ENCODE data around the gene NPTX2. TPM values are rescaled to one million over a fixed set of nuclear protein-coding genes. Genes with fewer than 3 reads are reported as not detected.
A peak's percentile ranks its signal among the peaks of the same experiment; 100 is the strongest.

The NPTX2 gene
- total and polyA plus RNA-seq, 11 donors, result 0.21 to 32.0 (median 4.5) TPM

DNA sequence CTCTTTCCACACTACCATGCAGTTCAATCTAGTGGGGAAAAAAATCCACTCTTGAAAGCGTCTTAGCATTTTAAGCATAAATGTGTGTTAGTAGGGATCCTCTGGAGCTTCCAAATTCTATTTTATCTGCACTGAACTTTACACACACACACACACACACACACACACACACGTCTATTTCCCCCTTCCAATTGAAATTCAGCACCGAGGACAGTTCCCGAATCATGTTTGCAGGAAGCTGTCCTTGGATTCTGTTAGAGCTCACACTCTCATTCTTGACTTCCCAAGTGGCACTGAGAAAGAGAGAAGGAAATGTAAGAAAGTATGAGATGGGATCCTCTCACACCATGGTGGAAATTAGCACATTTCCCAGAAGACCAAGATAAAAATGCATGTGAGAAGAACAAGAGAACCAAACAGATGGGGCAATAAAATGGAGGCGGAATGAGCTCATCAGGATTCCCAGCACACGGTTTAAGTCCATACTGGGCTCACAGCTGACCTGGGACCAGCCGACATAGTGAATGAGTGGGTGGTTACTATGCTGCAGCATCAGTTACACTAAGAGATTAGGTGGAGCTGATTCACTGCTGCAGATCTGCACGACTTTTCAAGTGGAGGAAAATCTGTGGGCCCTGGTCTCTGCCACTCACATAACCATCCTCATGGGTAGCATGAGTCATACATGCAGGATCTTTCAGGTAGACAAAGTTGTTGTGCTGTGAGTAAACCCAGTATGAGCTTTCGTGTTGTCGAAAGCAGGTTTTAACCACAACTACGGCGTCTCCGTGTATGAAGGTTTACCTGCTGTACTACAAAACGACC is 3.3 kb upstream of the NPTX2 start:
- Histone ChIP-seq H3K4me3 (no peak overlapping the region), H3K27me3 (peaks cover 13 to 55% (median 27%) of the 10 kb centered on the region in 9 donors), H3K27ac (no peak overlapping the region), H3K9me3 (peaks cover 0 to 7% (median 0%) of the 10 kb centered on the region in 12 donors), H3K4me1 (peaks cover 0 to 21% (median 3%) of the 10 kb centered on the region in 12 donors), H3K36me3 (no peaks in the 10 kb centered on the region)
- 55 to 57% (median 56%) methylated on average over 14 of the region's 14 CpGs for WGBS, 4 donors
- DNase-seq, result no peak
- intact Hi-C loops (cut with DNase I), result no loop called here
- TF ChIP-seq POLR2A (IDR thresholded peaks at IDR 0.05), result no peak
- TF ChIP-seq, protein P1, sequence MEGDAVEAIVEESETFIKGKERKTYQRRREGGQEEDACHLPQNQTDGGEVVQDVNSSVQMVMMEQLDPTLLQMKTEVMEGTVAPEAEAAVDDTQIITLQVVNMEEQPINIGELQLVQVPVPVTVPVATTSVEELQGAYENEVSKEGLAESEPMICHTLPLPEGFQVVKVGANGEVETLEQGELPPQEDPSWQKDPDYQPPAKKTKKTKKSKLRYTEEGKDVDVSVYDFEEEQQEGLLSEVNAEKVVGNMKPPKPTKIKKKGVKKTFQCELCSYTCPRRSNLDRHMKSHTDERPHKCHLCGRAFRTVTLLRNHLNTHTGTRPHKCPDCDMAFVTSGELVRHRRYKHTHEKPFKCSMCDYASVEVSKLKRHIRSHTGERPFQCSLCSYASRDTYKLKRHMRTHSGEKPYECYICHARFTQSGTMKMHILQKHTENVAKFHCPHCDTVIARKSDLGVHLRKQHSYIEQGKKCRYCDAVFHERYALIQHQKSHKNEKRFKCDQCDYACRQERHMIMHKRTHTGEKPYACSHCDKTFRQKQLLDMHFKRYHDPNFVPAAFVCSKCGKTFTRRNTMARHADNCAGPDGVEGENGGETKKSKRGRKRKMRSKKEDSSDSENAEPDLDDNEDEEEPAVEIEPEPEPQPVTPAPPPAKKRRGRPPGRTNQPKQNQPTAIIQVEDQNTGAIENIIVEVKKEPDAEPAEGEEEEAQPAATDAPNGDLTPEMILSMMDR (IDR thresholded peaks at IDR 0.05), result no peak
- no peak for ATAC-seq

DNA sequence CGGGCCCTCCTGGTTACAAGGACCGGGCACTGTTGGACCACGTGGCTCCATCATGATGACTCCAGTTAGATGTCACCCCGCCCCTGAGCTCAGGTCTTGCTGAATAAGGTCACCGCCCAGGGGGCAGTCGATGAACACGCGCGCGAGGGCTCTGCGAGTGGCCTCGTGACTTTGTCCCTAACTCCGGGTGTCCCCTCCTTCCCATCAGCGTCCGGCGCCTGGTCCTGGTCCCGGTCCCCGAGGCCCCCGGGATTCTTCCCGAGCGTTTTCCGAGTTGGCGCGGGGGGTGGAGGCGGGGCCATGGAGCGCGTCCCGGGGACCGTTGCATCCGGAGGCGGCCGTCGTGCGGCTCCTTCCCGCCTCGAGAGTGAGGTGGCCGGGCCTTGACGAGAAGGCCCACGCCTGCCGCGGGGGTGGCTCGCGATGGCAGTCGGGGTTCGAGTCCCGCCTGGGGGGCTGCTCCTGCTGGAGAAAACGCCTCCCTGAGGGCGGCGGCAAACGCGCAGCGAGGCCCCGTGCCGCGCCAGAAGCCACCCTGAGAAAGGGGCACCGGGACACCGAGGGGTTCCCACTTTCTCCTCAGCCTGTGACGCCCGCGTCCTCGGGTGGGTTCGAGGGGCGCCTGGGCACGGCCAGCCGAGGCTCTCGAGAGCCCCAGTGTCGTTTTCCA is 569 bp upstream of the NPTX2 start:
- WGBS, 4 donors, result 4 to 7% (median 6%) methylated on average over 10 to 67 of the region's 67 CpGs
- no peak overlapping the region for H3K27ac ChIP-seq
- H3K27me3 ChIP-seq, result peaks cover 16 to 64% (median 28%) of the 10 kb centered on the region in 9 donors

DNA sequence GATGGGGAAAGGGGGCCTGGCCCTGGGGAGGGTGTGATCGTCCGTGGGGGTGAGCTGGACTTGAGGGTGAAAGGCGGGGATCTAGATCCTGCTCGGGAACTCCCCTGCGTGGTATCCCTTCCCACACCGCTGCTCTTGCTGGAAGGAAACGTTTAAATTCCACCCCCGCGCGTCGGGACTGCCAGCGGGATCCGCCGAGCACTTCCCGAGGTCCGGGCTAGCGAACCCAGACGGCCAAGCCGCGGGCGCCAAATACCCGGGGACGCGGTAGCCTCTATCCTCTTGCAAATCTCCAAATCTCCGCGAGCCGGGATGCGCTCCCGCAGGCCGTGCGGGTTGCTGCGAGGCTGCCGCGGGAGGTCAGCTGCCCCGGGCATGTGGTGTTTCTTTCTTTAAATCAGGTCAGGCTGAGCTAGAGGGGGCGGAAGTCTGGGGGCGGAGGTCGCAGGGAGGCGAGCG is 904 bp downstream of the NPTX2 start:
- DNase-seq, result peak in 1 of 5 donors; percentile 60
- Histone ChIP-seq H3K9me3 (no peaks in the 10 kb centered on the region), H3K36me3 (no peaks in the 10 kb centered on the region), H3K27ac (no peak overlapping the region), H3K4me1 (peaks cover 0 to 28% (median 3%) of the 10 kb centered on the region in 12 donors), H3K27me3 (peaks cover 16 to 64% (median 28%) of the 10 kb centered on the region in 9 donors), H3K4me3 (peak overlapping the region in 10 of 12 donors; percentile 10 to 50 (median 36))
- no peak for ATAC-seq
- no peak for TF ChIP-seq POLR2A (IDR thresholded peaks at IDR 0.05)
- TF ChIP-seq, protein P1 (IDR thresholded peaks at IDR 0.05), result no peak
- intact Hi-C loops (cut with DNase I), result no loop called here
- 1 to 2% (median 2%) methylated on average over 13 to 40 of the region's 40 CpGs for WGBS, 4 donors

More for the DNA sequence above, 569 bp upstream of the NPTX2 start:
- DNase-seq (no peak), ATAC-seq (no peak)
- no peaks in the 10 kb centered on the region for H3K9me3 ChIP-seq
- H3K4me1 ChIP-seq, result peaks cover 0 to 28% (median 3%) of the 10 kb centered on the region in 12 donors
- no peaks in the 10 kb centered on the region for H3K36me3 ChIP-seq
- H3K4me3 ChIP-seq, result peak overlapping the region in 9 of 12 donors; percentile 10 to 50 (median 26)
- TF ChIP-seq POLR2A (IDR thresholded peaks at IDR 0.05), result no peak
- TF ChIP-seq, protein P1 (IDR thresholded peaks at IDR 0.05), result no peak
- intact Hi-C loops (cut with DNase I), result no loop called here

DNA sequence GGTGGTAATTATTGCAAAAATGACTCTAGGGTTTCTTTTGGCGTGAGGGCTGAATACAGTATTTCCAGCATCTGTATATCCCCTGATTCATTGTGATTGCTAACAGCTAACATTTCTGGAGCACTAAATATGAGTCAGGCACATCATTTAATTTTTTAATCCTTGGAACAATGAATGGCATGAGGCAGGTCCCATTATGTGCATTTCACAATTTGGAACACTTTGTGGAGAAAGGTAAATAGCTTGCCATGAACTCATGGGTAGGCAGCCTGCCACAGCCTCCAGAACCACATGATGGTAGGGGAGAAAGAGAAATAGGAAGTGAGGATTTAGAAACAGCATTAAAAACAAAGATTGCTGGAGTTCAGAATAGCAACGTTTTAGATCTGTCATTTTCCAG is 1.7 kb downstream of the NPTX2 start:
- no peaks in the 10 kb centered on the region for H3K36me3 ChIP-seq
- H3K4me1 ChIP-seq, result peaks cover 0 to 28% (median 3%) of the 10 kb centered on the region in 12 donors
- intact Hi-C loops (cut with DNase I), result no loop called here
- TF ChIP-seq, protein P1 (IDR thresholded peaks at IDR 0.05), result no peak
- TF ChIP-seq POLR2A (IDR thresholded peaks at IDR 0.05), result no peak
- DNase-seq (no peak), ATAC-seq (no peak)
- no peak overlapping the region for H3K27ac ChIP-seq
- H3K4me3 ChIP-seq, result peak overlapping the region in 1 of 12 donors; percentile 48
- peaks cover 16 to 63% (median 28%) of the 10 kb centered on the region in 9 donors for H3K27me3 ChIP-seq
- H3K9me3 ChIP-seq, result no peaks in the 10 kb centered on the region
- 13 to 18% (median 16%) methylated on average over 2 of the region's 2 CpGs for WGBS, 4 donors

Measured in heart left ventricle (tissue), 16 donors.